ENCODE data around the gene TULP3. TPM values are rescaled to one million over a fixed set of nuclear protein-coding genes. Genes with fewer than 3 reads are reported as not detected.

TULP3 gene
- total RNA-seq, 1 donor, result 41.5 TPM

GRCh38 chr12:2877047-2877952 is 13.4 kb upstream of the TULP3 start, which contains the start of the genes FOXM1 and RHNO1:
TSS of gene FOXM1 (minus strand) at chr12:2877174. CDS start at chr12:2874478, 2,696 bp downstream.
TSS of gene RHNO1 (plus strand) at chr12:2877223. CDS start at chr12:2885367, 8,144 bp downstream.
- TF ChIP-seq CTCF (IDR thresholded peaks at IDR 0.05; ENCODE audit: insufficient read depth, low read depth, low read length), result peak; percentile 6
- peak; percentile 89 for DNase-seq (ENCODE audit: low read depth)
- peak within 1 kb of the TSS; percentile 82 for H3K4me3 ChIP-seq (ENCODE audit: low read depth, low read length)

- DNase-seq (ENCODE audit: low read depth), result peak; percentile 86
- peak overlapping the region; percentile 82 for H3K4me3 ChIP-seq (ENCODE audit: low read depth, low read length)
- no peak for TF ChIP-seq CTCF (IDR thresholded peaks at IDR 0.05; ENCODE audit: insufficient read depth, low read depth, low read length)
Observed at GRCh38 chr12:2877953-2878732, 12.5 kb upstream of the TULP3 start.

GRCh38 chr12:2879853-2880252 is 10.8 kb upstream of the TULP3 start:
- TF ChIP-seq CTCF (IDR thresholded peaks at IDR 0.05; ENCODE audit: insufficient read depth, low read depth, low read length), result no peak
- H3K4me3 ChIP-seq (ENCODE audit: low read depth, low read length), result no peak overlapping the region
- DNase-seq (ENCODE audit: low read depth), result no peak

- no peak for DNase-seq (ENCODE audit: low read depth)
- no peak for TF ChIP-seq CTCF (IDR thresholded peaks at IDR 0.05; ENCODE audit: insufficient read depth, low read depth, low read length)
- no peak overlapping the region for H3K4me3 ChIP-seq (ENCODE audit: low read depth, low read length)
Observed at GRCh38 chr12:2884810-2885209, 5.9 kb upstream of the TULP3 start.

GRCh38 chr12:2886768-2887450 is 3.8 kb upstream of the TULP3 start:
- no peak overlapping the region for H3K4me3 ChIP-seq (ENCODE audit: low read depth, low read length)
- TF ChIP-seq CTCF (IDR thresholded peaks at IDR 0.05; ENCODE audit: insufficient read depth, low read depth, low read length), result no peak
- no peak for DNase-seq (ENCODE audit: low read depth)

GRCh38 chr12:2890001-2890387 is 697 bp upstream of the TULP3 start:
- peak overlapping the region; percentile 87 for H3K4me3 ChIP-seq (ENCODE audit: low read depth, low read length)
- no peak for TF ChIP-seq CTCF (IDR thresholded peaks at IDR 0.05; ENCODE audit: insufficient read depth, low read depth, low read length)
- no peak for DNase-seq (ENCODE audit: low read depth)
